ENCODE data around the gene RHOBTB1. TPM values are rescaled to one million over a fixed set of nuclear protein-coding genes. Genes with fewer than 3 reads are reported as not detected.

The RHOBTB1 gene
- total RNA-seq (10 to 100 TPM; 44.7 to 47.1 TPM), polyA plus RNA-seq (ENCODE audit: insufficient read depth, low read depth, low replicate concordance) (38.1 TPM)
- long read RNA-seq, donor 1, full-length matches to known transcripts, result 5 of 5 reads
- long read RNA-seq, donor 1, partial matches to known transcripts, result 0 of 5 reads
- long read RNA-seq, donor 1, other reads (novel, unspliced or antisense), result 0 of 5 reads
- long read RNA-seq, donor 2, full-length matches to known transcripts, result 4 of 17 reads
- long read RNA-seq, donor 2, partial matches to known transcripts, result 13 of 17 reads
- long read RNA-seq, donor 2, other reads (novel, unspliced or antisense), result 0 of 17 reads

- TF ChIP-seq POLR2A (IDR thresholded peaks at IDR 0.05) (no peak), CTCF (IDR thresholded peaks at IDR 0.05) (peak in 1 of 3 experiments; percentile 5)
- Histone ChIP-seq H3K36me3 (ENCODE audit: low read depth, missing control alignments) (no peaks in the 10 kb centered on the region), H3K4me1 (peaks cover 10% of the 10 kb centered on the region), H3K4me3 (peak within 1 kb of the TSS; percentile 80 to 91), H3K27me3 (no peaks in the 10 kb centered on the region), H3K9me3 (no peaks in the 10 kb centered on the region), H3K27ac (peak within 1 kb of the TSS; percentile 89 to 97)
- peak; percentile 81 for DNase-seq
- intact Hi-C loops (cut with DNase I; ENCODE audit: low total_unique reads), result loop anchor here (10.0 kb wide), 1 partner anchor 119 kb away; no protein-coding TSS in a partner anchor
- 0 to 1% methylated on average over 18 to 77 of the region's 77 CpGs for WGBS, 2 donors
Measured at GRCh38 chr10:60944058-60944909, at the start of gene RHOBTB1. TSS of gene RHOBTB1 (minus strand) at chr10:60944185. CDS start at chr10:60911542, 32,643 bp downstream.

- WGBS, 2 donors, result 93 to 96% methylated on average over 1 of the region's 1 CpG
- Histone ChIP-seq H3K36me3 (ENCODE audit: low read depth, missing control alignments) (no peaks in the 10 kb centered on the region), H3K4me1 (no peaks in the 10 kb centered on the region), H3K27me3 (no peaks in the 10 kb centered on the region), H3K27ac (no peak overlapping the region), H3K4me3 (no peak overlapping the region), H3K9me3 (no peaks in the 10 kb centered on the region)
- TF ChIP-seq CTCF (IDR thresholded peaks at IDR 0.05) (no peak), POLR2A (IDR thresholded peaks at IDR 0.05) (no peak)
- intact Hi-C loops (cut with DNase I; ENCODE audit: low total_unique reads), result no loop called here
- DNase-seq, result no peak
Measured at GRCh38 chr10:60992636-60993035, 48.7 kb upstream of the RHOBTB1 start.

DNA sequence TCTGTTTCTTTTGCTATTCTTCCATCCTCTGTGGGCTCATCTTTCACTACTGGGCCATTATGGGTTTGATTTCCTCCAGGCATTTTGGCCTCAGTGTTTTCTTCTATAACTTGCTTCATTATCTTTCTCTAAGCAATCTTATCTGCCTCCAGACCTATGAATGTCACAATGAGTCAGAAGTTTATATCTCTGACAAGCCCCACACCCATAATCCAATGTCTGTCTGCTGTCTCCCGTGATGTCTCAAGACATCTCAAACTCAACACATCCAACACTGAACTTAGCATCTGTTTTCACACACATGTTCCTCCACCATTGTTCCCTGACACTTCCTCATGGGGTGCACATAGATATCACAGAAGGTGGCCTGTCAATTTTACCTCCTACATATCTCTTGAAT, 46.7 kb upstream of the RHOBTB1 start:
- H3K27ac ChIP-seq, result no peak overlapping the region
- no peaks in the 10 kb centered on the region for H3K36me3 ChIP-seq (ENCODE audit: low read depth, missing control alignments)
- intact Hi-C loops (cut with DNase I; ENCODE audit: low total_unique reads), result no loop called here
- H3K27me3 ChIP-seq, result no peaks in the 10 kb centered on the region
- no peak overlapping the region for H3K4me3 ChIP-seq
- H3K4me1 ChIP-seq, result peaks cover 4% of the 10 kb centered on the region
- WGBS, 2 donors, result 88% methylated on average over 1 of the region's 1 CpG
- DNase-seq, result no peak
- TF ChIP-seq CTCF (IDR thresholded peaks at IDR 0.05), result no peak
- TF ChIP-seq POLR2A (IDR thresholded peaks at IDR 0.05), result no peak
- H3K9me3 ChIP-seq, result no peaks in the 10 kb centered on the region

DNA sequence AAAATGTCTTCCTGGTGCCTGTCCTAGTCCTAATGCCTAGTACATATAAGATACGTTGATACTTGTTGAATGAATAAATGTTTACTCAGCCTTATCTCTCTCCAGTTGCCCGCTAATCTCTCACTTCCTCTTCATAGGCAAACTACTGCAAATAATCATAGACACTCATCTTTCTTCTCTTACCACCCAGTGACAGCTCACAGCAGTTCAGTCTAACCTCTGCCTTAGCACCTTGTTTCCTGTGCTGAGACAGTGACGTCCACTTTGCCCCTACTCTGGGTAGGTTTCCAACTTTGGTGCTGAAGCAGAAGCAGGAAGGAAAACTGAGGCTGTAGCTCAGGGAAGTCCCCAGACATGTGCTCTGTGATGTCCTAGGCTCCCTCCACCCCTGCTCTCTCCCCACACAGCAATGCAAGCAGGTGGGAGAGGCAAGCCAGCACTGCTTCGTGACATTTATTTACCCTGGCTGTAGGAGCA, 45.5 kb upstream of the RHOBTB1 start:
- H3K36me3 ChIP-seq (ENCODE audit: low read depth, missing control alignments), result no peaks in the 10 kb centered on the region
- DNase-seq, result no peak
- H3K4me3 ChIP-seq, result no peak overlapping the region
- no peak for TF ChIP-seq POLR2A (IDR thresholded peaks at IDR 0.05)
- TF ChIP-seq CTCF (IDR thresholded peaks at IDR 0.05), result no peak
- intact Hi-C loops (cut with DNase I; ENCODE audit: low total_unique reads), result no loop called here
- H3K9me3 ChIP-seq, result no peaks in the 10 kb centered on the region
- WGBS, 2 donors, result 68 to 72% methylated on average over 4 of the region's 4 CpGs
- H3K4me1 ChIP-seq, result peaks cover 4% of the 10 kb centered on the region
- H3K27ac ChIP-seq, result no peak overlapping the region
- no peaks in the 10 kb centered on the region for H3K27me3 ChIP-seq
